Endometrial microvascular endothelial cells (primary cell): Measurements from ENCODE around the gene PIRT. TPM values are rescaled to one million over a fixed set of nuclear protein-coding genes. Genes with fewer than 3 reads are reported as not detected.
"Not testable (repeated sequence)": the region's sequence is repeated elsewhere in the genome, so short reads cannot be mapped to it uniquely, and the experiment has no call there.

ENCODE experiments used
- in situ Hi-C: cut with HindIII; loops from 2 replicates; pipeline ENCODE4 v1.10.0; 2017; ENCODE audit warnings: low sequenced_read_pairs, low pct_unique_long_range_greater_than_20kb; ENCODE audit errors: inconsistent ontology term
- total RNA-seq: library from RNA; depleted of rRNA; stranded (reverse); fragments of >200 nt; gene quantifications from one replicate; pipeline ENCODE4 v1.2.3, GENCODE V29; 2015; ENCODE audit errors: inconsistent ontology term

PIRT gene
- not detected for total RNA-seq

DNA sequence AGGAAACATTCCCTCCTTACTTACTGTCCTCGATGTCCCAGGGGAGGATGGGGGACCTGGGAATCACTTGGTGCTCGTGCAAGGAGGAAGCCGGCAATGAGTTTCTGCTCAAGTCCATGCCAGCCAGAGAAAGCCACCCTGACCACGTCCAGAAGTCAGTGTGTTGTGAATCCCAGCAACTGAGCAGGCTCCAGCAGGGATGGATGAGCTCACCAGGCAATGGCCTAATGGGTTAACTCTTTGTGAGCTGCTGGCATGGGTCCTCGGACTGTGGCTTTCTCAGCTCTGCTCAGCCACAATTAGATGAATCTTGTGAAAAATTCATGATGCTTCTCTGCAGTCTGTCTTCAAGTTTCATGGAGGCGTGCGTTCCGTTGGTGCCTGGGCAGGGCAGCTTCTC lies at the start of gene PIRT:
Gene PIRT, minus strand, starts transcription at position 167 of the 400 bp plus-strand sequence. CDS start 12,442 bp downstream, outside the sequence.
- in situ Hi-C loops, result no loop called here

DNA sequence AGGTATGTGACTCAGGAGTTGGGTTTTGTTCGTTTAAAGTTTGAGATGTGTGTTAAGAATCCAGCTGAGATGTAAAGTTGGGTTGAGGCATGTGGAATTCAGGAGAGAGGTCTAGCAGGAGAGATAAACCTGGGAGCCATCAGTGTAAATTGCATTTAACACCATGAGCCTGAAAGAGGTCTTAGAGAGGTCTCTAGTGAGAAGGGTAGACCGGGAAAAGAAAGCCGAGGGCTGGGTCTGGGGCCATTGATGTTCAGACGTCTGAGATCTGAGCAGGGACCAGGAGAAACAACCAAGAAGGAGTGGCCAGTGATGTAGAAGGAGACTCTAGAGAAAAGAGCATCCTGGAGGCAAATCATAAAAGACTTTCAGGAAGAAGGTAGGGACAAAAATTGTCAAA lies 44.1 kb upstream of the PIRT start:
- in situ Hi-C loops, result no loop called here

DNA sequence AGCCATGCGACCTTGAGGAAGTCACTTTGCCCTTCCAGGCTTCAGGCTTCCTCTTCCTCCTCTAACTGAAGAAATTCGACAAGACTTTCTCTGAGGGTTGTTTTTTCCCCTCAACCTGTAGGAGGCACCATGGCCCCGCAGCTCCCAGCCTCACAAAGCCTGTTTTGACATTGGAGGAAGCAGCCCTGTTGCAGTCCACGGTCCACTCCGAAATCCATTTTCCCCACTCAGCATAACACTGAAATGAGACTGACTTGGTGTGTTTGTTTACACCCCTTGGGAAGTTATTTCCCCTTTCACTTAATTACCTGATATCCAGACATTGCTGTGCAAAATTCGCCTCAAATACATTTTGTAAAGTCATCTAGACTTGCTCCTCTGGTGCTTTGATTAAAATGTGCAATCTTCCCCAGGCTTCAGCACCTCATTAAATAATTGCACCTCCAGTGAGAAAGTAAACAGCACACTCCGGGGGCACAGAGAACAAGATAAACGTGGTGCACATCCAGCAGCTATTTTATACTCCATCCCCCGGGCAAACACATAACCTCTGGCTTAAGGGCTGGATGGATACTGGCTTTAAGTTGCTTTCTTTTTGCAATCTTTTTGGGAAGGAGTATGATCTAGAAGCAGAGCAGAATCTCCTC lies 41.4 kb upstream of the PIRT start:
- in situ Hi-C loops, result no loop called here

DNA sequence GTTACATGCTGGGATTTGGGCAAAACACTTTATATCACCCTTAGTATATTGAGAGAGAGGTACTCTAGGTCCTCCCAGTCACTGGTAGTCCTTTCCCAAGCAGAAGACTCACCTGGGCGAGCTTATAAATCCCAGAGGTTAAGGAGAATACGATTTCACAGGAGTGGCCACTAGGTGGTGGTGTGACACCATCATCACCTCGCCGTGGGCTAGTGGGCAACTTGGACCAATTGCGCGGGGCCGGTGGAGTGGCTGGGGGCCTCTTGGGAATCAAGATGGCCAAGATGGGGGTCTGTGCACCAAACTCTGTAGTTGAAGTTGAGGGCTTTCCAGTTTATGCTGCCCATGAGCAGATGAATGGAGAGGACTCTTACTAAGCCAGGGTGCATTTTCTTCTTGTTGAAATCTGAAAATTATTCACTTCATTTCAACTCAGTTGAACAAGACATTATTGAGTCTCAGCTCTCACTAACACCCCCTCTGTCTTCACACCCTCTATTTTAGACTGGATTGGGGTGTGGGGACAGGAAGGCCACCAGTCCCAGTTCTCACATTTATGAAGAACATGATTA lies 38.2 kb upstream of the PIRT start:
- in situ Hi-C loops, result no loop called here

DNA sequence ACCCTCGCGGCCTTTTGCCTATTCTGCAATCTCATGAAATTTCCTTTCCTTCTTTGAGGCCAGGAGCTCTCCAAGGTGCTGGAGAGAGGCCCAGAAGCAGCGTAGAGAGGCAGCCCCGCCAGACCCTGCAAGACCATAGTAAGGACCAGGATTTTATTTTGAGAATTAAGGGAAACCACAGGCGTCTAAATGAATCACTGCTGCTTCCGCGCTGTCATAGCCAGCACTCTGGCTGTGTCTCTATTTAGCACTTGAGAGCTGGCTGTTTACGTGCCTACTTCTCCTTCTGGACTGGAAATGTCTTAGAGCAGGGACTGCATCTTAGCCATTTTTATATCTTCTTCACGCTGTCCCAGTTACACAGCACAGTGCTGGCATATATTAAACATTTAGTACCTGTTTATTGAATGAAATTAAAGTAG lies 37.6 kb upstream of the PIRT start:
- in situ Hi-C loops, result no loop called here

DNA sequence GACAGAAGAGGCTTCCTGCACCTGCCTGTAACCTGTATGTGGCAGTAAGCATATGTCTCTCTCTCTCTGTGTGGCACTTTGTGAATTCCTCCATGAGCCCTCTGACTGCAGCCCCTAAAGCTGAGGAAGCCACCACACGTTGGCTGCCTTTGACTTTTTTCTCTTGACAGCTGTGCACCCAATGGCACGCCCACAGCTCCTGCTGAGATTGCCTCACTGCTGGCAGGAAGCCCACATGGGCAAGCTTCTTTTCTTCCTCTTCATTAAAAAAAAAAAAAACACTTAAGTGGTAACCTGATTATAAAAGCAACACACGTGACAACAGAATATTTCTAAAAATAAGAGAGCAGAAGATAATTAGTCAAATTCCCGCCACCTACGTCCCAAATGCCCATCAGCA lies 34.0 kb upstream of the PIRT start:
- in situ Hi-C loops, result no loop called here

DNA sequence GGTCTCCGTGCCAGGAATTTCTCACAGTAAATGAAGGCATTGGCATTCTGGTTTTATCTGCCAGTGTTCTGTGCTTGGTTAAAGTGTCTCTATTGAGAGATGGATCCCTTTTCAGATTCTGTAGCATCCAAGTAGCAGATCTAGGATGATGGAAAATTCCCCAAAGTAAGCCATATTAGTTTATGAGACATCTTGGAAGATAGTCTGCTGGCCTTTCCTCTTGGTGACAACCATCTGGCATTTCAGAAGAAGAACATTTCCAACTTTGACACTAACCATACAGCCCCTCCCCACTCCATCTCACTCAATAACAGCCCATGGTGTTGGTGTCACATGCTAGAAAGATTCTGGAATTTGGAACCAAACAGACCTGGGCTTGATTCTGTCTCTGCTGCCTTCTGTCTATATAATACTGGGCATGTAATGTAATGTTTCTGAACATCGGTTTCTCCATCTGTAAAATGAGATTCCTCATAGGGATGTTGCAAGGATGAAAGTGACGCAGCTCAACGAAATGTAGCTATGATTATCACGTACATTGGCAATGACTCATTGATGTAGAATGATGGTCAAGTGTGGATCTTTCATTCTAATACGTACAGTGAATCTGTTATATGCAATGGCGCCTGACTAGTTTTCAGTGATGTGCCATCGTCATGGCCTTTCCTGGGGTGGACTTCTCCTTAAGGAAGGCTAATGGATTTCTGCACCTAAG lies 32.6 kb upstream of the PIRT start:
- in situ Hi-C loops, result no loop called here

DNA sequence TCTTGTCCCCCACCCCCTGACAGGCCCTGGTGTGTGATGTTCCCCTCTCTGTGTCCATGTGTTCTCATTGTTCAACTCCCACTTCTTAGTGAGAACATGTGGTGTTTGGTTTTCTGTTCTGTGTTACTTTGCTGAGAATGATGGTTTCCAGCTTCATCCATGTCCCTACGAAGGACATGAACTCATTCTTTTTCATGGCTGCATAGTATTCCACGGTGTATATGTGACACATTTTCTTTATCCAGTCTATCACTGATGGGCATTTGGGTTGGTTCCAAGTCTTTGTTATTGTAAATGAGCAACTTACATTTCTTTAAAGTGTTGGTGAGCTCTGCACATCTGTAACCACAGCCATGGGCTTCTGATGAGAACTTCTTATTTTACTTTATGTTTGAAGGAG lies 30.9 kb upstream of the PIRT start:
- in situ Hi-C loops, result not testable (repeated sequence)

DNA sequence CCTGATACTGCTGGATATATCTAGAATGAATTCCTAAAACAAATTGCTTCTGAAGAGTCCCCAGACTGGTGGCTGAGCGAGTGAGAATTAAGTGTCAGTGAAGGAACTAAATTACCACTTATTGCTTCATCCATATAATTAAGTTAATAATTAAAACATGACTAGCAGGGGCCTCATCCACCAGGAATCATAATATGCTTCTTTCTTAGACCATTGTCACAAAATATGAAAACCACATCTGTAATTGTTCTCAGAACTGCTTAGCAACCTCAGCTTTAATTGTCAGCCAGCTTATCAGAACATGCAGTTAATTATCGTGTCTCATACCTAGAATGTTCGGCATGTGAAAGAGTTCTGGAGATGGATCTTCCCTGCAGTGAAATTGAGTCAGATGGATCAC lies 21.2 kb upstream of the PIRT start:
- in situ Hi-C loops, result no loop called here

DNA sequence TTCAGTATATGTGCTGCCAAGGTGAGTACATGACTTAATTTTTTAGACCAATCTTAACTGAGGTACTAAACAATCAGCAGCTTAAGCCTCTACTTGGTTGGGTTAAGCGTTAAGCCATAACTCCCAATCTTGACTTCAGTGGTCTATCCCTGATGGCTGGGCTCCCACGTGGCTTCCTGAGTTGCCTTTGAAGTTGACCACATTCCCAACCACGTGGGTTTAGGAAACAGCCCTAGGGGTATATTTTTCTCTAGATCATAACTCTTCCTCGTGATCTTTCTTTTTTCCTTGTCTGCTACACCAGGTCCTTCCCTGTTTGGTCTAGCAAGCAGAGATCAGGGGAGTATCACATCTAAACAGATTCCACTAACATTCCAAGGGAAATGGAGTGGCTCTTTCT lies 20.1 kb upstream of the PIRT start:
- in situ Hi-C loops, result no loop called here

DNA sequence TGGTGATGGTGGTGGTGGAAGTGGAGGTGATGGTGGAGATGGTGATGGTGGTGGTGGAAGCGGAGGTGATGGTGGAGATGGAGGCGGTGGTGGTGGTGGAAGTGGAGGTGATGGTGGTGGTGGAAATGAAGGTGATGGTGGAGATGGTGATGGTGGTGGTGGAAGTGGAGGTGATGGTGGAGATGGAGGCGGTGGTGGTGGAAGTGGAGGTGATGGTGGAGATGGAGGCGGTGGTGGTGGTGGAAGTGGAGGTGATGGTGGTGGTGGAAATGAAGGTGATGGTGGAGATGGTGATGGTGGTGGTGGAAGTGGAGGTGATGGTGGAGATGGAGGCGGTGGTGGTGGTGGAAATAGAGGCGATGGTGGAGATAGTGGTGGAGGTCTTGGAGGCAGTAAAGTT lies 8.7 kb upstream of the PIRT start:
- in situ Hi-C loops, result not testable (repeated sequence)

DNA sequence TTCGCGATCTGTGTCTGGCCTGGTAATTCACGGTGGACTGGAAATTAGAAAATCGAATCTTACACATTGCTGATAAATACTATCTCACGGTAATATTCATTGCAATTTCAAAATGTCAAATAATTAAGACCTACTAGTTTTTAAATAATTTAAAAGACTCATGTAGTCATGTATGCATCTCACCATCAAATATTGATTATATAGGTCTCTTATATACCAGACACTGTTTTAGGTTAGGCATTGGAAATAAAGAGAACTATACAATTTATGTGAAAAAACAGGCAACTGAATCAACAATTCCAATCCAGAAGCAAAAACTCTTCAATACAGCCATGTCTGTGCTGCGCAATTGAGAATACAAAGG lies 7.5 kb upstream of the PIRT start:
- in situ Hi-C loops, result no loop called here

DNA sequence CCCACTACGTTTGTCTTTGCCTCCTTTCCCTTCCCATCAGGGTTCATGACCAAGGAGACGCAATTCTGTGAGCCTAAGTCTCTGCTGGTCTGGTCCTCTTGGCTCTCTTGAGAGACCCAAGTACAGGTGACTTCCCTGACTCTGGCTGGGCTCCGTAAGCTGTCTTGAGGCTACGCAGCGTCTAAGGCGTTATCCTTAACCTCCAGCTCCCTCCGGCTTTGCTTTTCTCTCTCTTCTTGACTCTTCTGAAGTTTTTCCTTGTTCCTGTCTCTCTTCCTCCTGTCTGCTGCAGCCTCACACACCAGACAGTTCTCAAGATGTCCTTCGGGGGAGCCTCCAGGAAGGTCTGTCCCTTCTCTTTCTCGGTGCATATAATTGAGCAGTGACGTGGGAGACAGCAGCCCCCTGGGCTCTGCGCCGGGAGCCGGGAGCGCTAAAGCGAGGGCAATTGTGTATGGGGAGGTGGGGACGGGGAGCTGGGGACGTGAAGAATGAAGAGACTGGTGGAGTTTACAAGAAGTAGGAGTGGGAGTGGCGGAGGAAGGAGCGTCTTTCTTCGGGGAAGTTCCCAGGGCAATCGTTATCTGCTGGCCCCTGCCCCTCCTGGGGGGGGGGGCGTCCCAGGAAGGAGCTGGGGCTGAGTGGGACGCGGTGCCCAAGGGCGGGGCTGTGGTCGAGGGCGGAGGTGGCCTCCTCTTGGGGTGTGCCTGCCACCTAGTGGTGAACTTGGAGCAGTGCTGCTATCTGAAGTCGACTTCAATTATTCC lies 6.9 kb upstream of the PIRT start:
- in situ Hi-C loops, result no loop called here

DNA sequence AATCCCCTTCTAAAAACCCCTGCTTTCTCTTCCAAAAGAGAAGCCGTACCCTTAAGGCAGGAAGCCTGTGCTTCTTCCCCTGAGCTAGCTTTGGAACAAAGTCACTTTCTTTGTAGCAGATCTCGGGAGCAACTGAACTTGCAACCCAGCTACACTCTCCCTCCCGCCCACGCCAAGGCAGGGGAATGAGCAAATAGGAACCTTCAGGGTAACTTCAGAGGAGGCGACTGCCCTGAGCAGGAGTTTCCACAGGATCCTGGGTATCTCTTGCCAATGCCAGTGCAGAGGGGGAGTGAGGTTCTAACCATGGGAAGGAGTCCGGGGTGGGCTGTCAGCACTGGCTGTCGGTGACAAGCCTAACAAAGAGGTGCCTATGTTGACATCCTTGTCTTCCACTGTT lies 5.9 kb upstream of the PIRT start:
- in situ Hi-C loops, result no loop called here

DNA sequence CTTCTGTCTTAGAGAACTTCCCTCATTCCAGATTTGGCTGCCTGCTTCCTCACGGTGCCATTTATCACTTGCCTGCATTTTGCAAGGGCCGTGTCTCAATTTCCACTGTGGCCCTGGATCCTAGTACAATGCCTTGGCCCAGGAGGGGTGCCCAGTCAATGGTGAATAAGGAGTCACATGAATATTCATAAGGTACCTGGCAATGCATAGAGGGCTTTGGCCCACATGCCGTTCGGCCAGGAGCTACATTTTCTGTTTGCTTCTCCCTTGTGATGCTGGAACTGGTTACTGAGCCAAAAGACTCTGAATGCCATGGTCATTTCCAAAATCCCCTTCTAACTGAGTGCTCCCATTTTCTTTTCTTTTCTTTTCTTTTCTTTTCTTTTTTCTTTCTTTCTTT lies 4.8 kb upstream of the PIRT start:
- in situ Hi-C loops, result no loop called here

DNA sequence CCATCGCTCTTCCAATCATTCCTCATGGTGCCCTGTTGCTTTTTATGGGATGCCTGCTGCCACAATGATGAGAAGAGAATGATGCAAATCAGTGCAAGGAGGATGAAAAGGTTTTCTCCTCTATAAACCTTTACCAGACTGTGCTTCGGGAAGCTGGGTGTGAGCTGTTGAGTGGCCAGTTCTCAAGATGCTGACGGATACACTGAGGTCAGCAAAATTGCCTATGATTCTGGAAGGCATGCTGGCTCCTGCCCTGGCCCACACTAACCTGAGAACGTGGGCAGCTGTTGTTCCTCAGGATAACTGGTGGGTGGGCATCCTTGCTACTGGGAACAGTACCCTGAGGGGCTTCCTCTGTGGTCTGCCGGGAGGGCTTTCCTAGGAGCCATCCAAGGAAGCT lies 795 bp upstream of the PIRT start:
- in situ Hi-C loops, result no loop called here

DNA sequence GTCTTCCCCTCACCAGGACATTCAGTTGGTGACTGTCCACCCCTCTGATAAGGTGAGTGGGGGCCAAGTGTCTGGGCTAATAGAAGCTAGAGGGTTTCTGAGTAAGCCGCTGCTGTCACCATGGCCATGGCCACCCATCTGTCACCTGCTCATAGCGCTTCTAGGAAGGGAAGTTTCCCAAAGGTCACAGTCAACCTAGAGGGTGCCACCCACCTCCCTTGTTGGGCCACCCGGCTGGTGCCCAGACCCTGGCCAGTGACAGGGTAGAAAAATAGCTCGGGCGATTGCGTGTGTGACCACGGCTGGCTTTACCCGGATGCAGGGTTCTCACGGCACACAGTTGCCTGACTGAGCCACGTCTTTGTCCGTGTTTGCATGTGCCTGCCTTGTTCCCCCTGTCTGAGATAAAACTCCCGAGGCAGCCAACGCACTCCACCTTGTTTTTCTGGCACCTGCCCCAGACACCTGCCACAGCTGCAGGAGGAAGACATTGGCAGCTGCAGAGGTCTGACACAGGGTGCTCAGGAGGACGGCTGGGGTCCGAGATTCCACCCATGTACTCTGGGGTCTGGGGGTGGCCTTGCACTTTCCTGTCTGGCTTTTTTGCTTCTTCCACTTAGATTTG lies 809 bp downstream of the PIRT start:
- in situ Hi-C loops, result no loop called here

DNA sequence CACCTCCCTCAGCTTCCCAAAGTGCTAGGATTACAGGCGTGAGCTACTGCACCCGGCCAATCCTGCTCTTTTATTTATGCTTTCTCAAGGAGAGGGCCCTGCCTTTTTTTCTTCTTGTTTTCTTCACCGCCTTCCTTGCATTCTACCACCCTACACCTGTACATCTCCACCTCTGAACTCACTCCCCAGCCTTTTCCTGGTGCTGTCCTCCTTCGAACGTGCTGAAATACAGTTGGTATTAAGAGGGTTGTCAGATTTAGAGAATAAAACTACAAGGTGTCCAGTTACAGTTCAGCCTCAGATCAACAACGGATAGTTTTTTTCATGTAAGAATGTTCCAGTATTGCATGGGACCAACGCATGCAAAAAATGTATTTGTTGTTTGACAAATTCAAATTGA lies 1.7 kb downstream of the PIRT start:
- in situ Hi-C loops, result no loop called here

DNA sequence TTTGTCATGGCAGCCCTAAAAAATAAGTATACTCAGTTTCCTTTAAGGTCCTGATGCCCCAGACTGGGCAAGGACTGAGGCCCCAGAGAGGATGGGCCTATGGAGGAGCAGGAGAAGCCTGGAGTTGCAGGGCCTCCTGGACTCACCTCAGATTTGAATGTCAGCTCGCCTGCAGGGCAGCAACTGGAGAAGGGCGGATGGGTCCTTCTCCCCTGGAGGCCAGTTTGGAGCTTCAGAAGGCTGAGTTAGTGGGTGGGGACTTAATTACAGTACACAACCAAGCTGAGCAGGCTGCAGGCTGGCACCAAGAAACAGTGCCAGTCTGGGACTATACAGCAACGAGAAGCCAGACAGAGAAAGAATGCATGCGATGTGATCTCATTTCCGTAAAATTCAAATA lies 6.2 kb downstream of the PIRT start:
- in situ Hi-C loops, result no loop called here
